ENCODE data around the gene KRTAP10-8. TPM values are rescaled to one million over a fixed set of nuclear protein-coding genes. Genes with fewer than 3 reads are reported as not detected.

The KRTAP10-8 gene
- total RNA-seq, 1 donor: not detected

DNA sequence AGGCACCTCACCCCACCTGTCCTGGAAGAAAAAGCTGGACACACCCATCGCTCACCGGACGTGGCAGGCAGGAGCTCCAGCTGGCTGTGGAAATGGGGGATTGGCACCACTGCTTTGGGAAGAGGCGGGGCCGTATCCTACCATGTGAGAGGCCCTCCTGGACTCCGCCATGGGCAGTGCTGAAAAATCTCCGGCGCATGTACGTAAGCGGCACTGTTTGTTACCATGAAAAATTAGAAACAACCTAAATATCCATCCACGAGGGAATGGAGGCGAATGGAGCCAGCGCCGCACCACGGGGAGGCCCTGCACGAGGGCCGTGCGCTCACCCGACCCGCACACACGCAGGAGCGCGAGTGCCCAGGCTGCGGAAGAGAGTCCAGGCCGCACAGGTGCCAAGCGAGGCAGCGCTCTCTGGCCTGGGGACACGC lies 3.1 kb downstream of the KRTAP10-8 start:
- peaks cover 3% of the 10 kb centered on the region for H3K9me3 ChIP-seq (ENCODE audit: low read depth, low read length)
- no peaks in the 10 kb centered on the region for H3K27me3 ChIP-seq (ENCODE audit: insufficient read depth, low read length)
- H3K79me2 ChIP-seq (ENCODE audit: insufficient read depth, low read length): no peaks in the 10 kb centered on the region
- H3K27ac ChIP-seq (ENCODE audit: low read depth, low read length): no peak overlapping the region
- H2AFZ ChIP-seq (ENCODE audit: low read length): no peak overlapping the region
- TF ChIP-seq, protein P1, sequence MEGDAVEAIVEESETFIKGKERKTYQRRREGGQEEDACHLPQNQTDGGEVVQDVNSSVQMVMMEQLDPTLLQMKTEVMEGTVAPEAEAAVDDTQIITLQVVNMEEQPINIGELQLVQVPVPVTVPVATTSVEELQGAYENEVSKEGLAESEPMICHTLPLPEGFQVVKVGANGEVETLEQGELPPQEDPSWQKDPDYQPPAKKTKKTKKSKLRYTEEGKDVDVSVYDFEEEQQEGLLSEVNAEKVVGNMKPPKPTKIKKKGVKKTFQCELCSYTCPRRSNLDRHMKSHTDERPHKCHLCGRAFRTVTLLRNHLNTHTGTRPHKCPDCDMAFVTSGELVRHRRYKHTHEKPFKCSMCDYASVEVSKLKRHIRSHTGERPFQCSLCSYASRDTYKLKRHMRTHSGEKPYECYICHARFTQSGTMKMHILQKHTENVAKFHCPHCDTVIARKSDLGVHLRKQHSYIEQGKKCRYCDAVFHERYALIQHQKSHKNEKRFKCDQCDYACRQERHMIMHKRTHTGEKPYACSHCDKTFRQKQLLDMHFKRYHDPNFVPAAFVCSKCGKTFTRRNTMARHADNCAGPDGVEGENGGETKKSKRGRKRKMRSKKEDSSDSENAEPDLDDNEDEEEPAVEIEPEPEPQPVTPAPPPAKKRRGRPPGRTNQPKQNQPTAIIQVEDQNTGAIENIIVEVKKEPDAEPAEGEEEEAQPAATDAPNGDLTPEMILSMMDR (IDR thresholded peaks at IDR 0.05; ENCODE audit: extremely low read depth, low read depth, low read length): no peak
- no peak overlapping the region for H3K4me3 ChIP-seq (ENCODE audit: insufficient read depth, low read length)
- H3K36me3 ChIP-seq (ENCODE audit: insufficient read depth, low read length): no peaks in the 10 kb centered on the region
- H4K20me1 ChIP-seq (ENCODE audit: insufficient read depth, low read length): no peaks in the 10 kb centered on the region
- H3K4me2 ChIP-seq (ENCODE audit: insufficient read depth, low read length): no peak overlapping the region
- no peak for DNase-seq (ENCODE audit: insufficient read length, low spot score, missing footprints)
- no peaks in the 10 kb centered on the region for H3K4me1 ChIP-seq (ENCODE audit: insufficient read depth, low read length)

DNA sequence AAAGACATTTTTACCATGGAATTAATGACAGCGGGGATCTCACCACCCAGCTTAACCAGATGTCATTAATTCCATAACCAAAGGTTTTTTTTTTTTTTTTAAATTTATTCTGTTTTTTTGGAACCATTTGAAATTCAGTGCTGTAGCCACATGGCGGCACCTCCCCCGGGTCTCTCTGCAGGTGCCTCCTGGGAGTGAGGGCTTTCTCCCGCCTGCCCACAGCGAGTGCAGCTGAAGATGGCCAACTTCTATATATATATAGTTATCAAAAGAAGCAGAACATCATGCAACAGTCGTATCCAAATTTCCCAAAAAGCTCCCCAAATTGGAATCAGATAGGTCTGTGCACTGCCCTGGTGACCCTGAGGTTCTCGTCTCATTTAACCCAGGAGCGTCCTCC lies 3.6 kb downstream of the KRTAP10-8 start:
- H4K20me1 ChIP-seq (ENCODE audit: insufficient read depth, low read length): no peaks in the 10 kb centered on the region
- TF ChIP-seq, protein P1 (IDR thresholded peaks at IDR 0.05; ENCODE audit: extremely low read depth, low read depth, low read length): no peak
- no peak overlapping the region for H3K4me2 ChIP-seq (ENCODE audit: insufficient read depth, low read length)
- no peak overlapping the region for H3K27ac ChIP-seq (ENCODE audit: low read depth, low read length)
- H3K9me3 ChIP-seq (ENCODE audit: low read depth, low read length): peaks cover 3% of the 10 kb centered on the region
- no peak for DNase-seq (ENCODE audit: insufficient read length, low spot score, missing footprints)
- no peaks in the 10 kb centered on the region for H3K79me2 ChIP-seq (ENCODE audit: insufficient read depth, low read length)
- H2AFZ ChIP-seq (ENCODE audit: low read length): no peak overlapping the region
- no peaks in the 10 kb centered on the region for H3K36me3 ChIP-seq (ENCODE audit: insufficient read depth, low read length)
- no peaks in the 10 kb centered on the region for H3K4me1 ChIP-seq (ENCODE audit: insufficient read depth, low read length)
- no peak overlapping the region for H3K4me3 ChIP-seq (ENCODE audit: insufficient read depth, low read length)
- no peaks in the 10 kb centered on the region for H3K27me3 ChIP-seq (ENCODE audit: insufficient read depth, low read length)

DNA sequence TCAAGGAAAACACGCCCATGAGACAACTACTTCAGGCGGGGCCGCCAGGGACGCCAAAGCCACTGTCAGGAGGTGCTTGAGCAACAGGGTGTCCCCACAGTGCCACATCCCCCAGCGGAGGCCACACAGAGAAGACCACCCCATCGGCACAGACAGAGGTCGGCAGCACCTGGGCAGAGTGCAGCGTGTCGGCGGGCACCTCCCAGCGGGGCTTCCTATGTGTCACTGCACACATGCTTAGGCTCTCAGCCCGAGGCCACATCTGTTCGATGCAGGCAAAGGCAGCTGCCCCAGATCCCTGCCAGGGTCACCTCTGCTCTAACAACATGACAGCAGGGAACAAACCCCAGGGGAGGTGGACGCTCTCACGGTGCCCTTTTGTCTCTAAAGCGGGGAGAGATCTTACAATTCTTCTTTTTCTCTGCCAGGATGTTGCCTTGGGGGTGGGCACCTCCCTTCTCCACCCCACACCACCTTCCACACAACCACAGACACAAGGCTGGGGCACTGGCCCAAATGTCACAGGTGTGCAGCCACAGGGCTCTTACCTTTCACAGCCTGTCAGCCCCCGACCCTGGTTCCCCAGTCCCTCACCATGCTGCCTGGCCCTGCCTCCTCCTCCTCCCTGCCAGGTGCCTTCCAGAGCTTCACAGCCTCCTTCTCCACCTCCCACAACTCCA lies 4.2 kb downstream of the KRTAP10-8 start:
- peaks cover 3% of the 10 kb centered on the region for H3K9me3 ChIP-seq (ENCODE audit: low read depth, low read length)
- no peak overlapping the region for H3K4me2 ChIP-seq (ENCODE audit: insufficient read depth, low read length)
- DNase-seq (ENCODE audit: insufficient read length, low spot score, missing footprints): no peak
- no peaks in the 10 kb centered on the region for H3K79me2 ChIP-seq (ENCODE audit: insufficient read depth, low read length)
- no peak overlapping the region for H2AFZ ChIP-seq (ENCODE audit: low read length)
- TF ChIP-seq, protein P1 (IDR thresholded peaks at IDR 0.05; ENCODE audit: extremely low read depth, low read depth, low read length): no peak
- H3K4me3 ChIP-seq (ENCODE audit: insufficient read depth, low read length): no peak overlapping the region
- no peaks in the 10 kb centered on the region for H3K27me3 ChIP-seq (ENCODE audit: insufficient read depth, low read length)
- no peaks in the 10 kb centered on the region for H4K20me1 ChIP-seq (ENCODE audit: insufficient read depth, low read length)
- no peaks in the 10 kb centered on the region for H3K4me1 ChIP-seq (ENCODE audit: insufficient read depth, low read length)
- no peak overlapping the region for H3K27ac ChIP-seq (ENCODE audit: low read depth, low read length)
- H3K36me3 ChIP-seq (ENCODE audit: insufficient read depth, low read length): no peaks in the 10 kb centered on the region

DNA sequence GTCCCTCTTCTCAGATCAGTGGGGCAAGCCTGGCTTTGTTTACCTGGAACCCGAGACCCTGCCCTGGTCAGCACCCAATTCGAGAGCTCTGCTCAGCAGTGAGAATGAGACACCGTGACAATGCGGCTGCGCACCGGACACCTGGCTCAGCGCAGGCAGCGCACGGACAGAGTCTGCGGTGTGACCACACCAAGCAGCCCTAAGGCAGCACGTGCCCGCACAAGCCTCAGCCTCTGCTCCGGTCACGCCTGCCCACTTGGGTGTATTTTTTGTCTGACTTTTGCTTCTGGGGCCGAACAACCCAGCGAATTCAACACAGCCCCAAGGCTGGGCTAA lies 4.7 kb downstream of the KRTAP10-8 start:
- peaks cover 3% of the 10 kb centered on the region for H3K9me3 ChIP-seq (ENCODE audit: low read depth, low read length)
- TF ChIP-seq, protein P1 (IDR thresholded peaks at IDR 0.05; ENCODE audit: extremely low read depth, low read depth, low read length): no peak
- no peaks in the 10 kb centered on the region for H4K20me1 ChIP-seq (ENCODE audit: insufficient read depth, low read length)
- H3K4me2 ChIP-seq (ENCODE audit: insufficient read depth, low read length): no peak overlapping the region
- H2AFZ ChIP-seq (ENCODE audit: low read length): no peak overlapping the region
- no peaks in the 10 kb centered on the region for H3K4me1 ChIP-seq (ENCODE audit: insufficient read depth, low read length)
- no peaks in the 10 kb centered on the region for H3K79me2 ChIP-seq (ENCODE audit: insufficient read depth, low read length)
- H3K27me3 ChIP-seq (ENCODE audit: insufficient read depth, low read length): no peaks in the 10 kb centered on the region
- H3K27ac ChIP-seq (ENCODE audit: low read depth, low read length): no peak overlapping the region
- H3K4me3 ChIP-seq (ENCODE audit: insufficient read depth, low read length): no peak overlapping the region
- H3K36me3 ChIP-seq (ENCODE audit: insufficient read depth, low read length): no peaks in the 10 kb centered on the region
- DNase-seq (ENCODE audit: insufficient read length, low spot score, missing footprints): no peak

All from osteoblast (primary cell).